ENCODE results near the gene ATG7.

The ATG7 gene

GRCh38 chr3:11539677-11540076, 267.5 kb downstream of the ATG7 start:
- DNase-seq: no peak

- DNase-seq: no peak
These were observed 269.4 kb downstream of the ATG7 start for GRCh38 chr3:11541321-11542303.

DNA sequence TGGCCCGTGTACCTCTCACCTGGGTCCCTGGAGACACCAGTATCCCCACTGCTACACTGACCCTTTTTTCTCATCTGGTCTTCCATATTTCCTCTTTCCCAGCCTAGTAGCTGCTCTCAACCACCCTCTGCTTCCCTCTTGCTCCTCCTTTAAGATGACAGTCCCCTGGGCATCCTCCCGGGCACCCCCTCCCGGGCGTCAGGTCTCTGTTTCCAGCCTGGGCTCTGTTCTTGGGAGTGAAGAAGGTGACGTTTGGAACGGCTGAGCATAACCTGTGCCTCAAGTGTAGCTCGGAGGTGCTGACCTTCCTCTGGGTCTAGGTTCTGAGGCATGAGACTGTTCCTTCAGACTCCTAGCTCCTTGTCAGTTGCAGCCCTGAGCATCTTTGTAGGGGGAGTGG, 270.4 kb downstream of the ATG7 start:
- no peak for DNase-seq

DNA sequence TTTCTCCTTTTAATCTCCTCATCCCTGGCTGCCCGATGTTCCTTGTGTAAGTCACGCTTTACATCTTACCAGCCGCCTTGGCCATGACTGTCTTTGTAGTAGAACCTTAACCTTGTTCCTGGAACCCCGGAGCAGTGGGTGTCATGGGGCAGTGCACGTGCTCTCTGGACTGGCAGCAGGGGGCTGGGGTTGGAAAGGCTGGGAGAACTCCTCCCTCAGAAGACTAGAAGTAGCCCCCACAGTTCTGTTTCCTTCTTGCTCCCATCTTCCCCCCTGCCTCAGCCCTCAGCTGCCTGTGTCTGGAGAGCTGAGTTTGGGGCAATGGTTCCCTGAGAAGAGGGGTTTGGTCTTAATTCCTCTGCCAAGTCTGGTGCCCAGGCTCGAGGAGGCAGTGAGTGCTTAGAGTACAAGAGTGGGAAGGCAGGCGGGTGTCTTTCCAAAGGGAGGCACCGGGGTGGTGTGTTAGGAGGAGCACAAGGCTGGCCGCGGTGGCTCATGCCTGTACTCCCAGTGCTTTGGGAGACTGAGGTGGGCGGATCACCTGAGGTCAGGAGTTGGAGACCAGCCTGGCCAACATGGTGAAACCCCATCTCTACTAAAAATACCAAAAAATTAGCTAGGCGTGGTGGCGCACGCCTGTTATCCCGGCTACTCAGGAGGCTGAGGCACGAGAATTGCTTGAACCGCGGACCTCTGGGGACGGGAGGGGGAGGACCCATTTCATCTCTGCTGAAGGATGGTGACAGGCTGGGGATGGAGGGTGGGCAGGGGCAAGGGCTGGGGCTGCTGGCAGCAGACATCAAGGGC, 271.1 kb downstream of the ATG7 start:
- no peak for DNase-seq

- DNase-seq: no peak
These were observed 271.8 kb downstream of the ATG7 start for GRCh38 chr3:11543948-11544387.

DNA sequence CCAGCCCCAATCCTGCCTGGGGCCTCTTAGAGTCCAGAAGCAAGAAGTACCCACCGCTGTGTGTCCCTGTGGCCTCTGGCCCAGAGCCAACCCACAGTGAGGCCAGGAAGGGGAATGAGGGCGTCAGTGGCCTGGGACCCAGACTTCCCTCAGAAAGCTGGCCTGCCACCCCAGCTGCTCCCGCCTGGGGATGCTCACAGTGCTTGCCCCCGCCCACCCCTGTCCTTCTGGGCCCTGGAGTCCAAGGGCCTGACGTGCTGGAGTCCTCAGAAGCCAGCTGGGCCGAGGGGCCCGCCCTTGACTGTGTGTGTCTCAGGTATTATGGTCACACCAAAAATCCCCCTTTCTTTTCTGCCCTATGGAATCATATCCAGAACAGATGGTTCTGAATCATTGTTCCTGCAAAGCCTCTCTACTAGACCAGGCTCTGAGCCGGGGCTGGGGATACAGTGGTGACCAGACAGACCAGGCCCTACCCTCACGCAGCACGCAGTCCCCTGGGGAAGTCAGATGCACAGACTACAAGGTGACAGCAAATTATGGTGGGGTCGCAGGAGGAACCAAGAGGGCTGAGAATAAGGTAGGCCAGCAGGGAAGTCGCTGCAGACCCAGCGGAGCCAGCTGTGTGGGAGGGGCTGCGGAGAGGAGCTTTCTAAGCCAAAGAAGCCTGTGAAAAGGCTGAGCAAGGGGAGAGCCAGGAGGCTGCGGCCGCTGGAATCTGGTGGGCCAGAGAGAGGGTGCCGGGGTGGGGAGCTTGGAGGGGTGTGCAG, 272.4 kb downstream of the ATG7 start:
- DNase-seq: peak; percentile 49 to 66 (median 61)

DNA sequence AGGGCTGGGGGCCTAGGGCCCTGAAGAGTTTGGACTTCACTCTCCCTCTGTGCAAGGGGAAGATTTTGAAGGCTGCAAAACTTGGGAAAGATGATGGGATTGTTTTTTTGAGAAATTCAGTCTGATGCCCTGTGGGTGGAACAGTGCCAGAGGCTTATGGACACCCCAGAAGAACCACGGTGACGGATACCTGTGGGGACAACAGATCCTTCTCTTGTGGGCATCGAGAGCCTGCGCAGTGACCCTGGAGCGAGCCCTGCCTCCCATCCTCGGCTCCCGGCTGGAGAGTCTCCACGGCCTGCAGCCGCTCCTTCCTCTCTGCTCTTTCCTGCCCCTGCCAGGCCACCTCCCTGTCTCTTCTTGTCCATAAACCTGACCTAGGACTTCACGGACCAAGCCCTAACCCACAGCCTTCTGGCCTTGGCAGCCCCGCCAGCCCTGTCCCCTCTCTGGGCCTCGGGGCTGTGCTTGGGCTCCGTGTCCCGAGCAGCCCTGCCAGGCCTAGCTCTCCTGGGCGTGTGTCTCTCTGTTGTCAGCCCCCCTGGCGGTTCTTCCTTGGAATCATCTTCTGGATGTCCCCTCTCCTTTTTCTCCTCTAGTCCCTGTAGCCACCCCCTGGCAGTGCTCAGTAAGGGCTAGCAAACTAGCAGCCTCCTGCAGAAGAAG, 273.1 kb downstream of the ATG7 start:
- DNase-seq: no peak

- no peak for DNase-seq
These were observed 274.6 kb downstream of the ATG7 start for GRCh38 chr3:11546657-11547302.

- no peak for DNase-seq
These were observed 275.3 kb downstream of the ATG7 start for GRCh38 chr3:11547498-11547897.

- DNase-seq: no peak
These were observed 276.5 kb downstream of the ATG7 start for GRCh38 chr3:11548721-11549131.

GRCh38 chr3:11549580-11550140, 277.5 kb downstream of the ATG7 start:
- DNase-seq: no peak

DNA sequence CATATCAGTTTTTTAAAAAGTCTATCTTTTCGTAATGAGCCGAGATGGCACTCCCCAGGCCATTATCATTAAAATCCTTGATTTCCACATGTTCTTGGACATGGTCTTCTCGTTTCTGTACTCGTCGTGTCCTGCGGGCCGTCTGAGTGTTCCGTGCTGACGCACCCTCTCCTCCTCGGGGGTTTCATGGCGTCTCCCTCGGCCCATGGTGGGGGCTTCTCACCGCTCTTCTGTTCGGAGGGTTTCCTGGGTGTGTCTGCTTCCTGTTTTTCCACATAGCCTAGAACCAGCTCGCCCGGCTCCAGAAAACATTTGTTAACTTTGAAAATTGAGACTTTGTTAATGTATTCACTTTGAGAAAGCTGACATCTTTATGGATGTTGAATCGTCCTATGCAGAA, 278.8 kb downstream of the ATG7 start:
- no peak for DNase-seq

DNA sequence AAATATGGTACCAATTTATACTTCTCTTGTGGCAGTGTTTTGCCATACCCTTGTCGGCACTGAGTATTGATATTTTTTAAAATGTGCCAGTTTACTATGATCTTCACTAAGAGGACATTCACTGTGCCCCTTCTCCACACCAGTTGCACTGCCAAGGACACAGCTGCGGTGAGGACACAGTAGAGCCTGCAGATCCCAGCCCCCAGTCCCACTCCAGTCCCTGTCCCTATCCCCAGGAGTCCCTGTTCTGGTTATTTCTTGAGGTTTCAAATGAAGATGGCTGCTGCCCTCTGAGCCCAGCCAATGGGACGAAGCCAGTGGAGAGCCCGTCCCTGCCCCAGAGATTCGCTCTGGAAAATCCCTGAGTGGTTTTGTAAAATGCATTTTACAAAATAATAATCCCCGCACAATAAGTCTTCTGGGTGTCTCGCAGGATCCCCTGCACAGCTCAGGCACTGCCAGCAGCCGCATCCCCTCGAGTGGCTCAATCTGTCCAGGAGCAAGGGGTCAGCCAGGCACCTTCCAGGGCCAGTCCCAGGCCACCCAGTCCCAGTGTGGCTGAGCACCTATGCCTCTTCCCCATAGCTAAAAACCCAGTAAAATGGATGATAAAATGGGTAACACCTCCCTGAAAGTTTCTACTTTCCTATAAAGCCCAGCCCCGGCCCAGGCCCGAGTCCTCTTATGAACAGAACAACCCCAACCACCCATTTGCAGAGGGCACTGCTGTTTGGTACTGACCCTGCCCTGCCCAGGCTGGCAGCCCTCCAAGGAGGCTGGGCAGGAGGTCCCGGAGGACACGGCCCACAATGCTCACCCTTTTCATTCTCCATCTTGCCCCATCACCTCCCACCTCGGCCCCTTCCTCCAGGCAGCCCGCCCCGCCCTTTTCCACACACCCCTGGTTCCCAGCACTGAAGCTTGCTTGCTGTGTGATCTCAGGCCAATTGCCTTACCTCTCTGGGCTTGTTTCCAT, 280.4 kb downstream of the ATG7 start:
- DNase-seq: no peak

DNA sequence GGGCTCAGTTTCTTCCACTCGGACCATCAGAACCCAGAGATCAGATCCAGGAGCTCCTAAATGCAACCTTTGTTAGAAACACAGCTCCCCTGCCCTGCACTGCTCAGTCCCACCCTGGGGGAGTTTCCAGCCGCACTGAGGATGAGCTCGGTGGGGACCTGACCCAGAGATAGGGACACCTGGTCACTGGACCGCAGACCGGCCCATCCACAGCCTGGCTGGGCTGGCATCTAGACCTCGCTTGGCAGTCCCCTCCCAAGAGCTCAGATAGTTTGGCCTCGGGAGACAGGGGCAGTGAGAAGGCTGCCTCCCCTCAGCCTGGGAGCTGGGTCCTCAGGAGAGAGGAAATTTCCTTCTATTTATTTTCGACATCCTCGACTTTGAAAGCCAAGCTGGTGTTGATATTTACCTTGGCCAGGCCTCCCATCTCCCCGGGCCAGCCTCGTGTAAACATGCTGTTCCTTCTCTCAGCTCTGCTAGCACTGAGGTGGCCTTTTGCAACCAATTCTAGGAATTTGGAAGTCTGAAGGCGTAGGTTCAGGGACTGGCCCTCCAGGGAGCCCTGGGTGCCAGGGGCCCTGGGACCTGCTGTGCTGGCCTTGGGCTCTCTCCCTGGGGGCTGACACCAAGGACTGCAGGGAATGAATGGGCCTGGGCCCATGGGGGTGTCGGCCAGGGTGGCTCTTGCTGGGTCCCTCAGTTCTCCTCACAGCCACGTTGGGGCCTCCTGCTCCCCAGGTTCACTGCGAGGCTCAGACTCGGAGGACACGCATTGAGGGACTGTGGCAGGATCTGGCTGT, 281.4 kb downstream of the ATG7 start:
- DNase-seq: no peak

- no peak for DNase-seq
These were observed 282.0 kb downstream of the ATG7 start for GRCh38 chr3:11554236-11554610.

GRCh38 chr3:11554666-11555065, 282.5 kb downstream of the ATG7 start:
- DNase-seq: no peak

DNA sequence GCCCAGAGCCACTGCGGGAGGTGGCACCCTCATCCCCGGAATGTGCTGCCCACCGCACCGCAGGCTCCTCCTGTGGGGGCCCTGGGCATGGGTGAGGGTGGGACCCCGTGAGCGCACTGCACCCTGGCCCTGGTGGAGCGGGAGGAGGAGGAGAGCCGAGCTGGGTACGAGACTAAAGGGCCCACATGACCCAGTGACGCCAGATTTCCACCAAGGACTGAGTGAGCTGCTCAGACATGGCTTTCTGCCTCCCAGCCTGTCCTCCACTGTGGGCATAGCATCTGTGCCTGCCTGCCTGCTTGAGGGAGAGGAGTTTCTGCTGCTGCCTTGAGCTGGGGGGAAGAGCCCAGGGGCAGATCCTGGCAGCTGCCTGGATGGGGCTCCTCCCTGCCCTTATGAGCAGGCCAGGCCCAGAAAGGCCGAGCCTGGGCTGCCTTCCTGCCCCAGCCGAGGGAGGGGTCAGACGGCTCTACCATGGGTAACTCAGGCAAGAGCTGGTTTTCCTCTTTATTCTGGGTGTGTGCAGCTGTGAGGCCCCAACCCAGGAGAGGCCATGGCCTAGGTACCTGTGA, 283.1 kb downstream of the ATG7 start:
- no peak for DNase-seq

- no peak for DNase-seq
These were observed 283.9 kb downstream of the ATG7 start for GRCh38 chr3:11555881-11556633.
